Panc1 (cell line): ENCODE measurements around the gene FHL1.

Experiments
- POLR2AphosphoS5 ChIP-seq: IDR thresholded peaks from 2 replicates; pipeline ENCODE4 v1.6.1; 2012; ENCODE audit warnings: mild to moderate bottlenecking, low read depth, low read length, moderate library complexity
- TCF7L2 ChIP-seq: IDR thresholded peaks from 2 replicates; pipeline ENCODE4 v1.6.1; 2011; ENCODE audit warnings: mild to moderate bottlenecking, low read depth, low read length, inconsistent platforms
- TF ChIP-seq, protein P1 (sequence below): fragments of 450-650 bp; IDR thresholded peaks from 2 replicates; pipeline ENCODE4 v1.5.1; 2017; ENCODE audit warnings: mild to moderate bottlenecking
- TF ChIP-seq, protein P2 (sequence below), 2 experiments: IDR thresholded peaks; 2 replicates each; pipeline ENCODE4 v1.6.1; 2011 to 2012; ENCODE audit warnings: low read depth in 2 of 2, control low read depth in 1 of 2, low read length in 1 of 2, mild to moderate bottlenecking in 1 of 2, moderate library complexity in 1 of 2; ENCODE audit not compliant: insufficient read depth in 1 of 2

DNA sequence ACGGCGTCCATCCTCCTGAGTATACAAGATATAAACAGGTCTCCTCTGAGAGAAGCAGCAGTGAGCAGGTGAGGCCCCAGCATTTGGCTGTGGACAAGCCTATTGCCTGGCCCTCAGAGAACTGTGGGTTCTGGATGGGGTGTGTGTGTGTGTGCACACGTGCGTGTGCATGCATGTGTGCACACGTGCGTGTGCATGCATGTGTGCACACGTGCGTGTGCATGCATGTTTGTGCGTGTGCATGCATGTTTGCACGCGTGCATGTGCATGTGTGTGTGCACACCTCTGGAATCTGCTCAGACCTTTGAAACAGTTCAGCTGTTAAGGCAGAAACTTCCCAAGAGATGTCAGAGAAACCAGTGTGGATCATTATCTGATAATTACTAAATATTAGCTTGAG is 22.2 kb upstream of the FHL1 start:
- TF ChIP-seq, protein P1, sequence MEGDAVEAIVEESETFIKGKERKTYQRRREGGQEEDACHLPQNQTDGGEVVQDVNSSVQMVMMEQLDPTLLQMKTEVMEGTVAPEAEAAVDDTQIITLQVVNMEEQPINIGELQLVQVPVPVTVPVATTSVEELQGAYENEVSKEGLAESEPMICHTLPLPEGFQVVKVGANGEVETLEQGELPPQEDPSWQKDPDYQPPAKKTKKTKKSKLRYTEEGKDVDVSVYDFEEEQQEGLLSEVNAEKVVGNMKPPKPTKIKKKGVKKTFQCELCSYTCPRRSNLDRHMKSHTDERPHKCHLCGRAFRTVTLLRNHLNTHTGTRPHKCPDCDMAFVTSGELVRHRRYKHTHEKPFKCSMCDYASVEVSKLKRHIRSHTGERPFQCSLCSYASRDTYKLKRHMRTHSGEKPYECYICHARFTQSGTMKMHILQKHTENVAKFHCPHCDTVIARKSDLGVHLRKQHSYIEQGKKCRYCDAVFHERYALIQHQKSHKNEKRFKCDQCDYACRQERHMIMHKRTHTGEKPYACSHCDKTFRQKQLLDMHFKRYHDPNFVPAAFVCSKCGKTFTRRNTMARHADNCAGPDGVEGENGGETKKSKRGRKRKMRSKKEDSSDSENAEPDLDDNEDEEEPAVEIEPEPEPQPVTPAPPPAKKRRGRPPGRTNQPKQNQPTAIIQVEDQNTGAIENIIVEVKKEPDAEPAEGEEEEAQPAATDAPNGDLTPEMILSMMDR: no peak
- TF ChIP-seq POLR2AphosphoS5: no peak
- TF ChIP-seq, protein P2, sequence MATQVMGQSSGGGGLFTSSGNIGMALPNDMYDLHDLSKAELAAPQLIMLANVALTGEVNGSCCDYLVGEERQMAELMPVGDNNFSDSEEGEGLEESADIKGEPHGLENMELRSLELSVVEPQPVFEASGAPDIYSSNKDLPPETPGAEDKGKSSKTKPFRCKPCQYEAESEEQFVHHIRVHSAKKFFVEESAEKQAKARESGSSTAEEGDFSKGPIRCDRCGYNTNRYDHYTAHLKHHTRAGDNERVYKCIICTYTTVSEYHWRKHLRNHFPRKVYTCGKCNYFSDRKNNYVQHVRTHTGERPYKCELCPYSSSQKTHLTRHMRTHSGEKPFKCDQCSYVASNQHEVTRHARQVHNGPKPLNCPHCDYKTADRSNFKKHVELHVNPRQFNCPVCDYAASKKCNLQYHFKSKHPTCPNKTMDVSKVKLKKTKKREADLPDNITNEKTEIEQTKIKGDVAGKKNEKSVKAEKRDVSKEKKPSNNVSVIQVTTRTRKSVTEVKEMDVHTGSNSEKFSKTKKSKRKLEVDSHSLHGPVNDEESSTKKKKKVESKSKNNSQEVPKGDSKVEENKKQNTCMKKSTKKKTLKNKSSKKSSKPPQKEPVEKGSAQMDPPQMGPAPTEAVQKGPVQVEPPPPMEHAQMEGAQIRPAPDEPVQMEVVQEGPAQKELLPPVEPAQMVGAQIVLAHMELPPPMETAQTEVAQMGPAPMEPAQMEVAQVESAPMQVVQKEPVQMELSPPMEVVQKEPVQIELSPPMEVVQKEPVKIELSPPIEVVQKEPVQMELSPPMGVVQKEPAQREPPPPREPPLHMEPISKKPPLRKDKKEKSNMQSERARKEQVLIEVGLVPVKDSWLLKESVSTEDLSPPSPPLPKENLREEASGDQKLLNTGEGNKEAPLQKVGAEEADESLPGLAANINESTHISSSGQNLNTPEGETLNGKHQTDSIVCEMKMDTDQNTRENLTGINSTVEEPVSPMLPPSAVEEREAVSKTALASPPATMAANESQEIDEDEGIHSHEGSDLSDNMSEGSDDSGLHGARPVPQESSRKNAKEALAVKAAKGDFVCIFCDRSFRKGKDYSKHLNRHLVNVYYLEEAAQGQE (IDR thresholded peaks at IDR 0.05; ENCODE audit: insufficient read depth in 1 of 2, low read depth in 2 of 2, low read length in 1 of 2): no peak
- TF ChIP-seq TCF7L2: no peak
